IMR-90 (cell line): ENCODE data around the gene GLMN. TPM values are rescaled to one million over a fixed set of nuclear protein-coding genes. Genes with fewer than 3 reads are reported as not detected.

Experiments
- ATAC-seq: fragments of 200-7000 bp; cut with Tn5 transposase; 2 replicates; pipeline ENCODE4 v1.9.1; 2020; ENCODE audit warnings: low read depth, mild to moderate bottlenecking, moderate library complexity
- BruUV-seq: library from RNA; stranded (reverse); fragments of 400-500 nt; replicated peaks from 2 replicates; lab custom pipeline; 2021; lab: Mats Ljungman, UMichigan
- CTCF ChIA-PET: fragments of 300-600 bp; formaldehyde crosslinking; extraction: SDS; loops from one replicate; lab custom pipeline; 2021; ENCODE audit warnings: antibody characterized with exemption; lab: Yijun Ruan, JAX
- POLR2A ChIA-PET: fragments of 300-600 bp; sonication (Branson Sonifier 250); formaldehyde crosslinking; loops from one replicate; lab custom pipeline; 2022; ENCODE audit warnings: antibody characterized with exemption; ENCODE audit not compliant: unreplicated experiment; lab: Charles Lee
- DNase-seq: peaks from one replicate; pipeline ENCODE4 v3.0.0; 2013
- H2AFZ ChIP-seq: replicated peaks from 2 replicates; pipeline ENCODE3; 2013; ENCODE audit warnings: low read length, mild to moderate bottlenecking; ENCODE audit not compliant: poor library complexity
- H2AK5ac ChIP-seq: 2 replicates; pipeline ENCODE4 v1.6.1; 2013; ENCODE audit warnings: low read depth, low read length, inconsistent platforms
- H2AK9ac ChIP-seq: replicated peaks from 2 replicates; pipeline ENCODE3; 2013; ENCODE audit warnings: mild to moderate bottlenecking, low read depth, low read length, moderate library complexity; ENCODE audit not compliant: poor library complexity
- H2BK120ac ChIP-seq: 2 replicates; pipeline ENCODE4 v1.6.1; 2013; ENCODE audit warnings: low read depth, low read length, inconsistent platforms
- H2BK15ac ChIP-seq: 3 replicates; pipeline ENCODE4 v1.6.1; 2013; ENCODE audit warnings: low read depth, low read length, inconsistent platforms
- H2BK20ac ChIP-seq: 2 replicates; pipeline ENCODE4 v1.6.1; 2013; ENCODE audit warnings: low read depth, mild to moderate bottlenecking, inconsistent platforms, low read length, moderate library complexity
- H2BK5ac ChIP-seq: 2 replicates; pipeline ENCODE4 v1.6.1; 2013; ENCODE audit warnings: mild to moderate bottlenecking, low read depth, low read length, inconsistent platforms; ENCODE audit not compliant: poor library complexity, severe bottlenecking
- H3K14ac ChIP-seq: replicated peaks from 2 replicates; pipeline ENCODE4 v1.6.1; 2013; ENCODE audit warnings: low read depth, low read length, inconsistent platforms
- H3K18ac ChIP-seq: 2 replicates; pipeline ENCODE4 v1.6.1; 2013; ENCODE audit warnings: low read depth, low read length, control low read depth
- H3K23ac ChIP-seq: 2 replicates; pipeline ENCODE4 v1.6.1; 2013; ENCODE audit warnings: low read depth, low read length, inconsistent platforms
- H3K27ac ChIP-seq: 2 replicates; pipeline ENCODE4 v1.5.1; 2013; ENCODE audit warnings: mild to moderate bottlenecking, control low read depth, low read length; ENCODE audit not compliant: insufficient read depth
- H3K27me3 ChIP-seq: 2 replicates; pipeline ENCODE4 v1.6.1; 2013; ENCODE audit warnings: low read length; ENCODE audit not compliant: control insufficient read depth, insufficient read depth
- H3K36me3 ChIP-seq: 2 replicates; pipeline ENCODE4 v1.6.1; 2013; ENCODE audit warnings: low read length, mixed read lengths; ENCODE audit not compliant: control insufficient read depth, insufficient read depth
- H3K4ac ChIP-seq: 2 replicates; pipeline ENCODE4 v1.6.1; 2013; ENCODE audit warnings: low read depth, low read length, inconsistent platforms
- H3K4me1 ChIP-seq: 2 replicates; pipeline ENCODE4 v1.6.1; 2013; ENCODE audit warnings: low read length, mixed read lengths; ENCODE audit not compliant: control insufficient read depth, insufficient read depth
- H3K4me2 ChIP-seq: 2 replicates; pipeline ENCODE4 v1.6.1; 2013; ENCODE audit warnings: low read depth, mild to moderate bottlenecking, control low read depth, low read length, moderate library complexity
- H3K4me3 ChIP-seq: 2 replicates; pipeline ENCODE4 v1.5.1; 2013; ENCODE audit warnings: low read depth, mild to moderate bottlenecking, control low read depth, low read length, moderate library complexity; ENCODE audit not compliant: insufficient read depth
- H3K56ac ChIP-seq: 2 replicates; pipeline ENCODE4 v1.6.1; 2013; ENCODE audit warnings: low read length, inconsistent platforms; ENCODE audit not compliant: insufficient read depth; ENCODE audit errors: extremely low read depth
- H3K79me1 ChIP-seq, 2 experiments: 2 replicates each; pipeline ENCODE4 v1.6.1; 2013; ENCODE audit warnings: low read length in 2 of 2, inconsistent platforms in 1 of 2, low read depth in 1 of 2
- H3K9ac ChIP-seq: 2 replicates; pipeline ENCODE4 v1.6.1; 2013; ENCODE audit warnings: low read depth, low read length, control low read depth
- H3K9me1 ChIP-seq: 2 replicates; pipeline ENCODE4 v1.6.1; 2013; ENCODE audit warnings: low read length, inconsistent platforms; ENCODE audit not compliant: insufficient read depth
- H3K9me3 ChIP-seq: 2 replicates; pipeline ENCODE4 v1.6.1; 2013; ENCODE audit warnings: low read length; ENCODE audit not compliant: control insufficient read depth, insufficient read depth
- H4K20me1 ChIP-seq: 2 replicates; pipeline ENCODE4 v1.6.1; 2013; ENCODE audit warnings: low read length, inconsistent platforms; ENCODE audit not compliant: insufficient read depth
- H4K5ac ChIP-seq: 2 replicates; pipeline ENCODE4 v1.6.1; 2013; ENCODE audit warnings: mild to moderate bottlenecking, low read depth, low read length, control low read depth
- H4K8ac ChIP-seq, 2 experiments: 2 replicates each; pipeline ENCODE4 v1.6.1; 2013; ENCODE audit warnings: low read depth in 2 of 2, low read length in 2 of 2, control low read depth in 1 of 2, inconsistent platforms in 1 of 2
- H4K91ac ChIP-seq: 2 replicates; pipeline ENCODE4 v1.6.1; 2013; ENCODE audit warnings: low read depth, low read length, inconsistent platforms; ENCODE audit not compliant: insufficient read depth
- BHLHE40 ChIP-seq: fragments of 150-350 bp; IDR thresholded peaks from 2 replicates; pipeline ENCODE4 v1.6.1; 2016; ENCODE audit warnings: mild to moderate bottlenecking, low read depth, low read length
- CEBPB ChIP-seq: IDR thresholded peaks from 2 replicates; pipeline ENCODE4 v1.6.1; 2012; ENCODE audit warnings: low read depth, low read length, improper control_type of control experiment
- CHD1 ChIP-seq: IDR thresholded peaks from 2 replicates; pipeline ENCODE4 v1.6.1; 2012; ENCODE audit warnings: low read depth, low read length, improper control_type of control experiment
- WGBS, 2 experiments: methylation state at CpG; one replicate each; pipeline versions ENCODE4 v1.1.5 to v1.1.7; 2013; ENCODE audit warnings: missing lambda C conversion rate in 2 of 2; ENCODE audit not compliant: insufficient read length in 1 of 2; ENCODE audit errors: extremely low coverage in 2 of 2; 5-methylcytosine and 5-hydroxymethylcytosine counted together
- dilution Hi-C: fragments of 300-500 bp; cut with HindIII; formaldehyde crosslinking; loops from one replicate; pipeline ENCODE4 v1.14.3; 2018; ENCODE audit warnings: low sequenced_read_pairs; ENCODE audit not compliant: unreplicated experiment
- in situ Hi-C: fragments of 300-500 bp; cut with MboI; formaldehyde crosslinking; loops from 3 replicates; pipeline ENCODE4 v1.14.3; 2019; ENCODE audit warnings: low sequenced_read_pairs, inconsistent platforms, mixed read lengths
- intact Hi-C: fragments of 100-400 bp; cut with micrococcal nuclease; formaldehyde crosslinking; loops from 2 replicates; pipeline ENCODE4 v1.10.0; 2022
- polyA plus RNA-seq, 3 experiments: library from polyadenylated mRNA; depleted of rRNA; stranded (reverse); fragments of >200 nt; gene quantifications; 2 replicates each; pipeline ENCODE4 v1.2.3, GENCODE V29; 2012; ENCODE audit warnings: low replicate concordance in 1 of 3
- total RNA-seq: library from RNA; depleted of rRNA; stranded (reverse); fragments of >200 nt; gene quantifications from 2 replicates; pipeline ENCODE4 v1.2.3, GENCODE V29; 2012

Gene GLMN
- total and polyA plus RNA-seq, 2 of the 4 experiments (the other 2 are of a cell fraction), result 4.1 to 4.7 TPM

- no CpG with 5 or more reads among the region's 3 CpGs for WGBS, 2 experiments
- DNase-seq, result no peak
- CTCF ChIA-PET, result no interaction called here
- ATAC-seq, result no peak
- no peak overlapping the region for H4K5ac ChIP-seq
- dilution Hi-C loops, result no loop called here
- H3K4me2 ChIP-seq, result no peak overlapping the region
- no peak overlapping the region for H2AFZ ChIP-seq
- no TSS peak for BruUV-seq
- H2BK15ac ChIP-seq, result no peak overlapping the region
- H3K56ac ChIP-seq, result no peak overlapping the region
- H2AK9ac ChIP-seq, result no peak overlapping the region
- no peak overlapping the region for H4K8ac ChIP-seq
- H4K91ac ChIP-seq, result no peak overlapping the region
- H3K4ac ChIP-seq, result no peak overlapping the region
- in situ Hi-C loops, result no loop called here
- H3K27me3 ChIP-seq, result no peaks in the 10 kb centered on the region
- no peak overlapping the region for H2BK5ac ChIP-seq
- H2BK120ac ChIP-seq, result no peak overlapping the region
- no peak overlapping the region for H2BK20ac ChIP-seq
- no peak overlapping the region for H3K14ac ChIP-seq
- no peaks in the 10 kb centered on the region; a peak in 1 of 4 replicates for H3K79me1 ChIP-seq
- H3K36me3 ChIP-seq, result peaks cover 8% of the 10 kb centered on the region
- no peak overlapping the region for H3K27ac ChIP-seq
- no peak overlapping the region for H3K18ac ChIP-seq
- H3K4me3 ChIP-seq, result no peak overlapping the region
- H4K20me1 ChIP-seq, result no peaks in the 10 kb centered on the region
- POLR2A ChIA-PET, result no interaction called here
- H2AK5ac ChIP-seq, result no peak overlapping the region
- H3K9ac ChIP-seq, result no peak overlapping the region
- intact Hi-C loops, result no loop called here
- TF ChIP-seq BHLHE40 (no peak), CEBPB (peak; percentile 71), CHD1 (no peak)
- no peaks in the 10 kb centered on the region for H3K4me1 ChIP-seq
- H3K9me1 ChIP-seq, result no peaks in the 10 kb centered on the region
- no peak overlapping the region for H3K23ac ChIP-seq
- no peaks in the 10 kb centered on the region for H3K9me3 ChIP-seq
These were observed 44.3 kb upstream of the GLMN start for GRCh38 chr1:92343061-92343460.
